HG03354 (cell line): ENCODE results near the gene EMILIN1.
"Not testable (repeated sequence)": the region's sequence is repeated elsewhere in the genome, so short reads cannot be mapped to it uniquely, and the experiment has no call there.

Source experiments
- ATAC-seq: cut with Tn5 transposase; IDR thresholded peaks from one replicate; pipeline ENCODE4 v1.9.1; 2021; ENCODE audit warnings: mild to moderate bottlenecking; ENCODE audit not compliant: unreplicated experiment, poor library complexity, severe bottlenecking

The EMILIN1 gene

DNA sequence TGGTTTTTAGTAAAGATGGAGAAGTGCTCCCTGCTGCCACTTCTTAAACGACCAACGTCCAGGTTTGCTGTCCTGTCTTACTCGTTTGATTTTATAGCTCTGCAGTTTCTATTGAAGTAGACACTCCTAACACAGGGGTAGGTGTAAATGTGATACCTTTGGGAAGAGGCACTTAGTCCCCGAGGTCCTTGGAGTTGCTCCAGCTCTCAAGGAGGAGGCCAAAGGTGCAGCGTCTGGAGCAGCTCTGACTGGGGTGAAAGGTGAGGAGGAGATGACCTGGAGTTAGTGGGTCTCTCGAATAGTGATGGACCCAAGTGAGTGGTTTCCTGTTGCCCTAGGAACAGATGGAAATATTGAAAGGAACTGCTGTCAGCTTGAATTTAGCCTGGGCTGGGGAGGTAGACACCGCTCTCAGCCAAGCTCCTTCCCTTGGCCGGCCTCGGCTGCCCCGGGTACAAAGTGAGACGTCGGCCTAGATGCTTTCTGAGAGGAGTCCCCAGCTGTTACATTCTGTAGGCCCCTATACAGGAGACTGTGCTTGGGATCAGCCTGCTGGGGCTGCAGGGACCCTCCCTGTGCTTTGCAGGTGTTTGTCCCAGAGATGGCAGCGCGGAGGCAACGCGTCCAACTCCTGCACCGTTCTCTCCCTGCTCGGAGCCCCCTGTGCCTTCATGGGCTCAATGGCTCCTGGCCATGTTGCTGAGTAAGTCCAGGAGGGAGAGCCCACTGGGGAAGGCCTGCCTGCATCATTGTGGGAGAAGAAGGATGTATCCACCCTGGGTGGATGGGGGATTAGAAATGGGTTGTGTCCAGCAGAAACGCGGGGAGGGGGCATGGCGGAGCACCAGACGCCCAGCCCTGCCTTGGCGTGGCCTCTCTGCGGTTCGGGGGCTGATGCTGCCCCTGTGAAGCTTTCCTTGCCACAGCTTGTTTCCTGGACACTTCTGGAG lies 13.6 kb downstream of the EMILIN1 start:
- no peak for ATAC-seq

DNA sequence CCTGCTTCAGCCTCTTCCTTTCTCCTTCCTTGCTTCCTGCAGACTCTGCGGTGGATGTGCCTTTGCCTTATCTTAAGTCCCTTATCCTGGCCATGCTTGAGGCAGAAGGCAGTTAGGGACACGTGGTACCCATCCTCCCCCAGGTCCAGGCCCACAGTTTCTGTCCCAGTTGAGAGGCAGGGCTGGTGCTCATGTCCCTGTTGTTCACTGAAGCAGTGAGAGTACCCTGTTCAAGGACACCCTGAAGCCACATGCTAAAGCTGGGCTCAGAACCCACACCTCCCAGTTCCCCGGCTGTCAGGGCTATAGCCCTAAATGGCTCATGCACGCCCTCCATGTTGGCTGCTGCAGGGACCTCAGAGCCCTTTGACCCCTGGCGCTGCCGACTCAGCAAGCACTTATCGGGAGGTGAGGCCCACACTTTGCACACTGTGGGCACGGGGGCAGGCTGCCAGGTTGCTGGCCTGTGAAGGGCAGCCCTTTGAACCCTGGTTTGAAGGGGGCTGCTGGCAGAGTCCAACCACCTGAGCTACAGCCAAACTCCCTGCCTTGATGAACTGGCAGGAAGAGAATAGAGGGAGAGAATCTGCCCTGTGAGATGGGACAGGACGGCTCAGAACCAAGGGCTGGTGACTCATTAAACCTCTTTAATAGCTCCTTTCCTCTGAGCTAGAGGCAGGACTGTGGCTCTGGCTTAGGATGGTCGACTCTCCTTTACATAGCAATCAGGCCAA lies 14.4 kb downstream of the EMILIN1 start:
- ATAC-seq = no peak

DNA sequence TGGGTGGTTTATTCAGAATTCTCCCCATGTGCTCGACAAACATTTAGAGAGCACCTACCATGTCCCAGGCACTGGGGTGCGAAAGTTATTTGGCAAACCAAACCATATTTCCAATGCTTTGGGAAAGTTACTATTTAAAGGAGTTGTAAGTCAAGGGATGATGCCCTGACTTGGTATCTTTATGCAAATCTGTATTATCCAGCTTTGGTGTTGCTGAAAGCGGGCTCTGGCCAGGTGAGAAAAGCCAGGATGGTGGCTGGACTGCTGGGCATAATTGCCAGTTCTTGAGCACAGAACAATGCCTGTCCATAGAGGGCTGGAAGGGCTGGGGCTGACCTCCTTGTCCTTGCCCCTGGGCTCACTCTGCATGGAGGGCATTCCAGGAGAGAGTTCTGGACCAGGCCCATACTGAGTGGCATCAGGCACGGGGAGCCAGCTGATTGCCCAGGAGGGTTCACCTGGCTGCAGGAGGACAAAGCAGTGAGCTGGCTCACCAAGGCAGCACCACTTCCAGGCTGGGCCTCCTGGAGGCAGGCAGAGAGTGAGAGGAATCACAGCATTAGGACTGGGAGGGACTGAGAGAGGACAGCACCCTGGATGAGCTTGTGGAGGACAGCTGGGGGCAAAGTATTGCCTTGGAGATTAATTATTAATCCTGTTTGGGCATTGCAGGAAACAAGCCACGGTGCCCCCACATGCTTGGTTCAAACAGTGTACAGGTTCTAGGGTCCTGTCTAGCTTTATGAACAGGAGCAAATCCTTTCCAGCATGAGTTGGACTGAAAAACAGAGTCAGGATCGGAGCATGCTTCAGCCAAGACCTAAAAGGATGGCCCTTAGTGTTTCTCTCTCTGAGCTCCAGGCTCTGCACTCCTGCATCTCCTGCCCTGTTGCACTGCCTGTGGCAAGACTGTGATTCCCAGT lies 15.3 kb downstream of the EMILIN1 start:
- ATAC-seq = no peak

DNA sequence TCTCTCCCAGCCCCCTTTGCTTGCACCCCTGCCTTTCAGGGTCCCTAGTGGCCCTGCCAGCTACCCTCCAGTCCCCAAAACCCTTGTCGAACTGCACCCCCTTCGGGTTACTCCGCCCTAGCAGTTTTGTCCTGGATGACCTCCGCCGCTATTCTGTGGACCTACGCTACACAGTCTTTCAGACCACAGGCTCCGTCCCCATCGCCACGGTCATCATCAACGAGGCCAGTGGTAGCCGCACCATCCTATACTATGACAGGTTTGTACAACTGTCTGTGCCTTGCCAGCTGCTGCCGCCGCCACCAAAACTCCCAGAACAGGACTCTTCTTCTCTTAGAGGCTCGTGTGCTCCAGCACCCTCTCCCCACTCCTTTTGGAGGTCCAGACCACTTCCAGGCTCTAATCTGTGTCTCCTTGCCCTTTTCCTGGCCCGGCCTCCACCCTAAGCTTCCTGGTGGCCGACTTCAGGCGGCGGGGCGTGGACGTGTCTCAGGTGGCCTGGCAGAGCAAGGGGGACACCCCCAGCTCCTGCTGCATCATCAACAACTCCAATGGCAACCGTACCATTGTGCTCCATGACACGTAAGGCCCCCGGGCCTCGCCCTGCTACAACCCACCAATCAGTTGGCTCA lies 16.1 kb downstream of the EMILIN1 start:
- ATAC-seq = no peak

DNA sequence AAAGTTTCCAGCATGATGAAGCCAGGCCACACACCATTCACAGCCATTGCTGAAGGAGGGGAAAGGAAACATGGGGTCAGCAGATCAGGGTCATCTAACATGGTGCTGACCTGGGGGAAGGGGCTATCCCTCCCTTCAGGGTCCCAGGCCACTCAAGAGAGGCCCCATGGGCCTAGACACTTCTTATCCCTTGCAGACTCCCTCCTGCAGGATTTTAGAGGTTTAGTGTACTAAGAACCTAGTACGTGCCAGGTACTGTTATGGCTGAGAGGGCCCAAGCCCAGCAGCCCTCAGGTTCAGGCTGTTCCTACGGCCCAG lies 17.0 kb downstream of the EMILIN1 start:
- ATAC-seq = no peak

DNA sequence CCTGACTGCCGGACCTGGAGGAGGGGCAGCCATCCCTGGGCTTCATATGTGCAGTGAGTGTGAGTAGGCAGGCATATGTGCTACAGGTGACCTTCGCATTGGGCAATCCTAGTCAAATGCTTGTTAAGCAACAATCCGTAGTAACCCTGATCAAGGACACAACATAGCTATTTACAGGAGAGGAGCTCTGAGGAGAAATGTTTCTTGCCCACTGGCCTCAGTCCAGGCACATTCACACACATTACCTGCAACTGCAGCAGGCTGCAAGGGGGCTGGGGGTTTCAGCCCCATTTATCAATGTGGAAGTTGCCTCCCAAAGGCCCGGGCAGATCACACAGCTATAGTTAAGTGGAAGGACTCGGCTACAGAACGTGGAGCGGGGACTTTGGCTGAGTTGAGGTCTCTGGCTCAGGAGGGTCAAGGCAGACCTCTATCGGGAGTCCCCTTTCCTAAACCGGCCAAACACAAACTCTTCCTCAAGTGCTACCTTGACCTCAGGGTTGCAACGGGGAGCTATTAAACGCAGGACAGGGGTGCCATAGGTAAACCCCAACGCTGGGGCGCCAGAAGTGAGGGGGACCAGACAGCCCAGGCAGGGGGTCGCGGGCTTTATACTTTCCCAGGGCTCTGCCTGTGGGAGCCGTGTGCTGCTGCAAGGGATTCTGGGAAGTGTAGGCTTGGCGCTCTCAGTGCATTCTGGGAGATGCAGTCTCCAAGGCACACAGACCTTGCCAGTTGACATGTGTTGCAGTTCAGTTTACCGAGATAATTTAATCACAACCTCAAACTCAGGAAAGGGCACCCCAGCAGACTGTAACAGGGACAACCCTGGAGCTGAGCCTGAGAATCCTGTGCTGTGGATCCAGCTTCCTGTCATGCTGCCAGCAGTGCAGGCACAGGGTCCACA lies 17.6 kb downstream of the EMILIN1 start:
- no peak for ATAC-seq

DNA sequence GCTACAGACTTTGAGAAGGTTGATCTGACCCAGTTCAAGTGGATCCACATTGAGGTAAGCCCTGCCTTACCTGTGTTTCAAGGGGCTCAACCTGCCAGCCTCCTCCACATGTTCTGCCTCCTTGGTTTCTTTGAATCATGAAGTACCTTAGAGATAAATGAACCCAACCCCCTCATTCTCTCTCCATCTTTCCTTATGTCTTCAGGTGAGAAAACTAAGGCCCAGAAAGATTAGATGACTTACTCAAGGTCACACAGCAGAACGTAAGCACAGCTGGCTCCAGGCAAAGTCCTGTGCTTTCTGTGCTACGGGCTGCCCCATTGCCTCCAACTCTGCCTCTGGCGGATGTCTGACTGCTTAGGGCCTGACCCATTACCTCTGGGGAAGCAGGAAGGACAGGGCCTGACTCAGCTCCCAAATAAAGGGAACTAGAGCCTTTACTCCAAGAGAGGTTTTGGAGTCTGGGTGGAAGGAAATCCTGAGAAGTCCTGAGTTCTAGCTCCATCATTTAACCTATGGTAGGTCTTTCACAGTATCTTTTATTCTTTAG lies 18.4 kb downstream of the EMILIN1 start:
- no peak for ATAC-seq

DNA sequence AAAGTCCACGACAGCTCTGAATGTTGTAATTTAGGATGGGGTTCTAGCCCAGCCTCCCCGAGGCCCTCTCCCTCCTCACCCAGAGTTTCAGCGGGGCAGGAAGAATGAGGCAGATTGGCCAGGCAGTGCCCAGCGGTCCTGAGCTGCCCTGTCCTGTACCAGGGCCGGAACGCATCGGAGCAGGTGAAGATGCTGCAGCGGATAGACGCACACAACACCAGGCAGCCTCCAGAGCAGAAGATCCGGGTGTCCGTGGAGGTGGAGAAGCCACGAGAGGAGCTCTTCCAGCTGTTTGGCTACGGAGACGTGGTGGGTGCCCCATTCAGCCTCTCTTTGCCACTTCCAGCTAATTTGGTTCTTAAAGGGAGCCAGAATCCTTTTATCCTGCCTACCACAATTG lies 18.9 kb downstream of the EMILIN1 start:
- no peak for ATAC-seq

DNA sequence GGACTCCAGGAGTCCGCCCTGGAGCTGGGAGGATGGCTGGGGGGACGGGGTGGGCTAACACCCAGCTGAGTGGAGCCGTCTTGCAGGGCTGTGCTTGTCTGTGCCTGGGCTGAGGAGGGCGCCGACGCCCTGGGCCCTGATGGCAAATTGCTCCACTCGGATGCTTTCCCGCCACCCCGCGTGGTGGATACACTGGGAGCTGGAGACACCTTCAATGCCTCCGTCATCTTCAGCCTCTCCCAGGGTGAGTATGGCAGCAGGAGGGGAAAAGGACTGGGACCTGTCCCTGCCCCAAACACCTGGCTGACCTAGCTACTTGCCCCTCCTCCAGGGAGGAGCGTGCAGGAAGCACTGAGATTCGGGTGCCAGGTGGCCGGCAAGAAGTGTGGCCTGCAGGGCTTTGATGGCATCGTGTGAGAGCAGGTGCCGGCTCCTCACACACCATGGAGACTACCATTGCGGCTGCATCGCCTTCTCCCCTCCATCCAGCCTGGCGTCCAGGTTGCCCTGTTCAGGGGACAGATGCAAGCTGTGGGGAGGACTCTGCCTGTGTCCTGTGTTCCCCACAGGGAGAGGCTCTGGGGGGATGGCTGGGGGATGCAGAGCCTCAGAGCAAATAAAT lies 21.0 kb downstream of the EMILIN1 start:
- ATAC-seq = no peak

DNA sequence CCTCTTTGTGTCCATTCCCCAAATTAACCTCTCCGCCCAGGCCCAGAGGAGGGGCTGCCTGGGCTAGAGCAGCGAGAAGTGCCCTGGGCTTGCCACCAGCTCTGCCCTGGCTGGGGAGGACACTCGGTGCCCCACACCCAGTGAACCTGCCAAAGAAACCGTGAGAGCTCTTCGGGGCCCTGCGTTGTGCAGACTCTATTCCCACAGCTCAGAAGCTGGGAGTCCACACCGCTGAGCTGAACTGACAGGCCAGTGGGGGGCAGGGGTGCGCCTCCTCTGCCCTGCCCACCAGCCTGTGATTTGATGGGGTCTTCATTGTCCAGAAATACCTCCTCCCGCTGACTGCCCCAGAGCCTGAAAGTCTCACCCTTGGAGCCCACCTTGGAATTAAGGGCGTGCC lies 21.6 kb downstream of the EMILIN1 start:
- no peak for ATAC-seq

DNA sequence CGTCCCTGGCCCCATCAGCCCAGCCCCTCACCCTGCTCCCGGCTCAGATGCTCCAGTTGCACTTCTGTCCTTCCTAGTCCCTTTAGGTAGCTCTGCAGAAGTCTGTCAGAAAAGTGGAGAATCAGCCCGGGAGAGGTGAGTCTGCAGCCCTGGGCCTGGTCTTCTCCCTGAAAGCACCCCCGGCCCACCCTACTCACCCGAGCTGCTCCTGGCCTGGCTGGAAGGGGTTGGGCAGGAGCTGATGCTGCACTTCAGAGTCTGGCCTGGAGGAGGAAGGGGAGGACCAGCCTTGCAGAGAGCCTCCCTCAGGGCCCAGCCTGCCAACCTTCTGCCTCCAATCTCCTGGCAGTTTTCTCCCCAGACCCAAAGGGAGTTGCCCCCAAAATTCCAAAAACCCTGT lies 23.9 kb downstream of the EMILIN1 start:
- no peak for ATAC-seq

DNA sequence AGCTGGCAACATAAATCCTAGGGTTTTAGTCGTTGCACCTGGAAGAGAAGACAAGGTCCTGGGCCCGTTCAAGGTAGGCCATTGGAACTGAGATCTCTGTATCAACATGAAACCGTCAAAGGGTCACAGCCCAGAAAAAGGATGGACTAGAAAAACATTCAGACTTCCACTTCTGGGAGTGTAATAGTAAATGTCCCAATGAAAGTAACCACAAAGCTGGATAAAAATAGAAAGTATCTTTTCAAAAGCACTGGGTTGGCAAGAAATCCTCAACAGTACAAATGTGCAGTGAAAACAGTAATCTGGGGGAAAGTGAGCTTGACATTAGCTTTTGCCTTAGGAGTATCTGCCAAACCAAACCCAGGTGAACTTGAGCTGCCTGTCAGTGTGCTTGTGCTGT lies 27.6 kb downstream of the EMILIN1 start:
- no peak for ATAC-seq

DNA sequence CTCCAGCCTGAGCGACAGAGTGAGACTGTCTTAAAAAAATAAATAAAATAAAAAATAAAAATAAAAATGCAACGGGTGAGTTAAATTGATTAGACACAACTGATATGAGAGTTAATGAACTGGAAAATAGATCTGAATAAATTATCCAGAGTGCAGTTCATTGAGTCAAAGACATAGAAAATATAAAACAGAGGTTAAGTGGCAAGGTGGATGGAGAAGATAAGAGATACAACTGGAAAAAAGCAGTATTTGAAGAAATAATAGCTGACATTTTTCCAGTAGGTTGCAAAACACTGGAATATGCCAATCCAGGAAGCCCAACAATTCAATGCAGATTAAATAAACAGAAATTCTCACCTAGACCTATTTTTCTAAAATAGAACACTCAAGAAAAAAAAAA lies 29.8 kb downstream of the EMILIN1 start:
- ATAC-seq = no peak

DNA sequence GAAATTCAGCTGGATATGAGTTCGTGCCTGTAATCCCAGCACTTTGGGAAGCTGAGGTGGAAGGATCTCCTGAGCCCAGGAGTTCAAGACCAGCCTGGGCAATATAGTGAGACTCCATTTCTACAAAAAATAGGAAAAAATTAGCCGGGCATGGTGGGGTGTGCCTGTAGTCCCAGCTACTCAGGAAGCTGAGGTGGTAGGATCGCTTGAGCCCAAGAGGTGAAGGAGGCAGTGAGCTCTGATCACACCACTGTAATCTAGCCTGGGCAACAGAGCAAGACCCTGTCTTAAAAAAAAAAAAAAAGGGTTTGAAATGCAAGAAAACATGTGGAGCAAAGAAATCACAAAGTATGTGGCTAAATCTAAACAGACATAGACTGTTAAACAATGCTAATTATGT lies 30.7 kb downstream of the EMILIN1 start:
- ATAC-seq = no peak

DNA sequence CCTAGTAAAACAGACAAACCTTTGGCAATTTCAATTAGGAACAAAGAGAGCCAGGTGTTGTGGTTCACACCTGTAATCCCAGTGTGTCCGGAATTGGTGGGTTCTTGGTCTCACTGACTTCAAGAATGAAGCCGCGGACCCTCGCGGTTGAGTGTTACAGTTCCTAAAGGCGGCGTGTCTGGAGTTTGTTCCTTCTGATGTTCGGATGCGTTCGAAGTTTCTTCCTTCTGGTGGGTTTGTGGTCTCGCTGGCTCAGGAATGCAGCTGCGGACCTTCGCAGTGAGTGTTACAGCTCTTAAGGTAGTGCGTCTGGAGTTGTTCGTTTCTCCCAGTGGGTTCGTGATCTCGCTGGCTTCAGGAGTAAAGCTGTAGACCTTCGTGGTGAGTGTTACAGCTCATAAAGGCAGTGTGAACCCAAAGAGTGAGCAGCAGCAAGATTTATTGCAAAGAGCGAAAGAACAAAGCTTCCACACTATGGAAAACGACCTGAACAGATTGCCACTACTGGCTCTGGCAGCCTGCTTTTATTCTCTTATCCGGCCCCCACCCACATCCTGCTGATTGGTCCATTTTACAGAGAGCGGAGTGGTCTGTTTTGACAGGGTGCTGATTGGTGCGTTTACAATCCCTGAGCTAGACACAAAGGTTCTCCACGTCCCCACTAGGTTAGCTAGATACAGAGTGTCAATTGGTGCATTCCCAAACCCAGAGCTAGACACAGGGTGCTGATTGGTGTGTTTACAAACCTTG lies 32.4 kb downstream of the EMILIN1 start:
- ATAC-seq = not testable (repeated sequence)

DNA sequence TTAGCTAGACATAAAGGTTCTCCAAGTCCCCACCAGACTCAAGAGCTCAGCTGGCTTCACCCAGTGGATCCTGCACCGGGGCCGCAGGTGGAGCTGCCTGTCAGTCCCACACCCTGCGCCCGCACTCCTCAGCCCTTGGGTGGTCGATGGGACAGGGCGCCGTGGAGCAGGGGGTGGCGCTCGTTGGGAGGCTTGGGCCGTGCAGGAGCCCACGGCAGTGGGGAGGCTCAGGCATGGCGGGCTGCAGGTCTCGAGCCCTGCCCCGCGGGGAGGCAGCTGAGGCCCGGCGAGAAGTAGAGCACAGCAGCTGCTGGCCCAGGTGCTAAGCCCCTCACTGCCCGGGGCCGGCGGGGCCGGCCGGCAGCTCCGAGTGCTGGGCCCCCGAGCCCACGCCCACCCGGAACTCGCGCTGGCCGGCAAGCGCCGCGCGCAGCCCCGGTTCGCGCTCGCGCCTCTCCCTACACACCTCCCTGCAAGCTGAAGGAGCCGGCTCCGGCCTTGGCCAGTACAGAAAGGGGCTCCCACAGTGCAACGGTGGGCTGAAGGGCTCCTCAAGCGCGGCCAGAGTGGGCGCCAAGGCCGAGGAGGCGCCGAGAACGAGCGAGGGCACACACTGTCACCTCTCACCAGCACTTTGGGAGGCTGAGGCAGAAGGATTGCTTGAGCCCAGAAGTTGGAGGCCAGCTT lies 33.1 kb downstream of the EMILIN1 start:
- not testable (repeated sequence) for ATAC-seq

DNA sequence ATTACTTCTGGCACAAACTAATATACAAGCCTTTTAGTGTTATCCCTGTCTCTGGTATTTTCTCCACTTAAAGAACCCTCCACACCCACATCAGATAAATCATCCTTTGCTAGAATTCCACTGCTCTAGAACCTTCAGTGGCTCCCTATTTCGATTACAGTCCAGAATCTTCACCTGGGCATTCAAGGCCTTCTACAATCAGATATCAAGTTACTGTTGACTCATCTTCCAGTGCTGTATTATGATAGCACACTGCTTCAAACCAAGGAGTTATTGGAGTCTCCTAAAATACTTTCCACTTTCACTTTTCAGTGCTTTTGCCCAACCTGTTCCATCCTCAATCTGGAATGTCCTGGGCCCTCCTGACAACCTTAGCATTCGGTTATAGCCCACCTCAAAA lies 37.1 kb downstream of the EMILIN1 start:
- no peak for ATAC-seq
